Upper lobe of right lung (tissue), 1 donor: ENCODE measurements around the gene TRAPPC10. TPM values are rescaled to one million over a fixed set of nuclear protein-coding genes. Genes with fewer than 3 reads are reported as not detected.

Experiments used
- ATAC-seq: fragments of 200-7000 bp; cut with Tn5 transposase; one replicate; pipeline ENCODE4 v1.9.1; 2020; ENCODE audit warnings: mild to moderate bottlenecking, moderate library complexity
- DNase-seq: peaks from one replicate; pipeline ENCODE4 v3.0.0-alpha.2; 2020
- H3K27ac ChIP-seq: fragments of 200-600 bp; one replicate; pipeline ENCODE4 v1.8.0; 2022
- H3K27me3 ChIP-seq: fragments of 200-600 bp; one replicate; pipeline ENCODE4 v1.8.0; 2022; ENCODE audit warnings: mild to moderate bottlenecking
- H3K36me3 ChIP-seq: fragments of 200-600 bp; one replicate; pipeline ENCODE4 v1.8.0; 2022
- H3K4me1 ChIP-seq: fragments of 200-600 bp; one replicate; pipeline ENCODE4 v1.8.0; 2022
- H3K4me3 ChIP-seq: fragments of 200-600 bp; one replicate; pipeline ENCODE4 v1.8.0; 2022; ENCODE audit warnings: mild to moderate bottlenecking
- H3K9me3 ChIP-seq: fragments of 200-600 bp; one replicate; pipeline ENCODE4 v1.8.0; 2022
- intact Hi-C: fragments of 100-400 bp; cut with DNase I; formaldehyde crosslinking; loops from one replicate; pipeline ENCODE4 v1.11.0; 2022
- total RNA-seq: library from RNA; stranded (reverse); fragmentation: NEBNext Ultra II Directional; extraction: Animal tissue kit (Norgen Biotek cat#: 25700); gene quantifications from one replicate; pipeline ENCODE4 v1.2.1, GENCODE V29; 2021
- TF ChIP-seq, protein P1 (sequence below): fragments of 200-600 bp; IDR thresholded peaks from one replicate; pipeline ENCODE4 v1.8.0; 2022; ENCODE audit warnings: antibody characterized with exemption
- donor health status: DM: no; HTN: yes; CAD: no; lungs with severe emphysema.

The TRAPPC10 gene
- total RNA-seq, 1 donor from 2014 or later = 42.6 TPM

DNA sequence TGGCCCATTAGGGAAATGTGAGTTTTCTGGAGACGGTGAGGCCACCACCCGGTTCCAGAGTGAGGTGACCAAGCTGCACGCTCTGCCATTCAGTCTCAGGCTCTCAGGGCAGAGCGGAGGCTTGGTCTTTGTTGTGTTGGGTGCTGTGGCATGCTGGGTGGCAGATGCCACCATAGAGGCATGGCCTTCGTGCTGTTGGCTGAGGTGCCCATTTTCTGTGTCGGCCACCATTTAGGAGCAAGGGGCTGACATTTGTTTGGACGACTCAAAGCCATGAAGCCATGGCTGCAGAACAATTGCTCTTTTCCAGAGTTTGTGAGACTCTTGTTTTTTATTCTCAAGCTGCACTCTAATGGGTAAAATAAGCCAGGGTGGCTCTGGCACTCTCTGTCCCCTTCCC is 58.3 kb downstream of the TRAPPC10 start:
- DNase-seq (no peak), ATAC-seq (no peak)
- Histone ChIP-seq H3K36me3 (peaks cover 67% of the 10 kb centered on the region), H3K27ac (no peak overlapping the region), H3K4me1 (no peaks in the 10 kb centered on the region), H3K4me3 (no peak overlapping the region), H3K9me3 (no peaks in the 10 kb centered on the region), H3K27me3 (no peaks in the 10 kb centered on the region)
- TF ChIP-seq, protein P1, sequence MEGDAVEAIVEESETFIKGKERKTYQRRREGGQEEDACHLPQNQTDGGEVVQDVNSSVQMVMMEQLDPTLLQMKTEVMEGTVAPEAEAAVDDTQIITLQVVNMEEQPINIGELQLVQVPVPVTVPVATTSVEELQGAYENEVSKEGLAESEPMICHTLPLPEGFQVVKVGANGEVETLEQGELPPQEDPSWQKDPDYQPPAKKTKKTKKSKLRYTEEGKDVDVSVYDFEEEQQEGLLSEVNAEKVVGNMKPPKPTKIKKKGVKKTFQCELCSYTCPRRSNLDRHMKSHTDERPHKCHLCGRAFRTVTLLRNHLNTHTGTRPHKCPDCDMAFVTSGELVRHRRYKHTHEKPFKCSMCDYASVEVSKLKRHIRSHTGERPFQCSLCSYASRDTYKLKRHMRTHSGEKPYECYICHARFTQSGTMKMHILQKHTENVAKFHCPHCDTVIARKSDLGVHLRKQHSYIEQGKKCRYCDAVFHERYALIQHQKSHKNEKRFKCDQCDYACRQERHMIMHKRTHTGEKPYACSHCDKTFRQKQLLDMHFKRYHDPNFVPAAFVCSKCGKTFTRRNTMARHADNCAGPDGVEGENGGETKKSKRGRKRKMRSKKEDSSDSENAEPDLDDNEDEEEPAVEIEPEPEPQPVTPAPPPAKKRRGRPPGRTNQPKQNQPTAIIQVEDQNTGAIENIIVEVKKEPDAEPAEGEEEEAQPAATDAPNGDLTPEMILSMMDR = no peak
- intact Hi-C loops = no loop called here

DNA sequence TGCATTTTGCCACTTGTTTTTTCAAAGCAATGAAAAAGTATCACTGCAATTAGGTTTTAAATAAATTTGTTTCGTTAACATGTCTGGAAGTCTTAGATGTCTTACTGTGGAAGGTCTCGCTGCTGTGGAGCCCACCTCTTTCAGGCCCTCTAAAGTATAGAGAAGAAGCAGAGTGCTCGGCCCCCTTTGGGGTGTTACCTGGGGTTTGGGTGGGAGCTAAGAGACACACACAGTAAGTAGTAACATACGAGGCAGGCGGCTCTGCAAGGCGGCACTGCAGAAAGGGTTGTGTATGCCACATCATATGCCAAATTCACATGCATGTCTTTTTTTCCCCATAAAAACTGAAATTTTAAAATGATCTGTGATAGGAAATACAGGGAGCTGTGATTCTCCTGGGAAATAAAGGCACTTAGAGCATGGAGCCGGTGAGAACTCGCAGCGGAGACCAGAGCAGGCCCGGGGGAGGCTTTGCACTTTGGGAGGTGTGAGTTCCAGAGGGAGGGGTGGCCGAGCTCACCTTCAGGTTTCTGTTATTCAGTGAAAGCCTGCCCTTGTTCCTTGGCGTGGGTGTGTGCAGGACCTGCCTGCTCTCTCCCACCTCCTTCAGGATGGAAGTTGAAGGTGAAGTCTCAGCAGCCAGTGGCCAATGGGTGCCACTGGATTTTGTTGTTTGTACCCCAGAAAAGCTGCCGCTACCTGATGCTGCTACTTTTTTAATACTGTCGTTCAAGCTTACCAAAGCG is 59.4 kb downstream of the TRAPPC10 start:
- intact Hi-C loops = no loop called here
- TF ChIP-seq, protein P1 = no peak
- H3K9me3 ChIP-seq = no peaks in the 10 kb centered on the region
- H3K27ac ChIP-seq = no peak overlapping the region
- DNase-seq (no peak), ATAC-seq (no peak)
- H3K36me3 ChIP-seq = peaks cover 69% of the 10 kb centered on the region
- no peak overlapping the region for H3K4me3 ChIP-seq
- H3K27me3 ChIP-seq = no peaks in the 10 kb centered on the region
- no peaks in the 10 kb centered on the region for H3K4me1 ChIP-seq

DNA sequence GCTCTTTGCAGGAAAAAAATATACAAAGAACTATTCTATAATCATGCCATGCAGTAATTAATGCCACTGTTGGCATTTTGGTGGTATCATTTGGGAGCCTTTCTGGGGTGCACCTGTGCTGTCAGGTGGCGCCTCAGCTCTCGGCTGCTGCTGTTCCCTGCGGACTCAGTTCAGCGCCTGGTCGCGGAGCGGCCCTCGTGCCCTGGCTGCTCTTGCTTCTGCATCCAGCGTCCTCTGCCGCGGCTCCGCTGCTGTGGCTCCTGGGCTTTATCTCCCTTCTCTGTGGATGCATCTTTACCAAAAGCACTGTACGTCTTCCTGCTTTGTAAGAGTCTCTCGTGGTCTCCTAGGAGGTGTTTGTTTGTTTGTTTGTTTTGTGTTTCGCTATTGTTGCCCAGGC is 60.0 kb downstream of the TRAPPC10 start:
- peaks cover 69% of the 10 kb centered on the region for H3K36me3 ChIP-seq

DNA sequence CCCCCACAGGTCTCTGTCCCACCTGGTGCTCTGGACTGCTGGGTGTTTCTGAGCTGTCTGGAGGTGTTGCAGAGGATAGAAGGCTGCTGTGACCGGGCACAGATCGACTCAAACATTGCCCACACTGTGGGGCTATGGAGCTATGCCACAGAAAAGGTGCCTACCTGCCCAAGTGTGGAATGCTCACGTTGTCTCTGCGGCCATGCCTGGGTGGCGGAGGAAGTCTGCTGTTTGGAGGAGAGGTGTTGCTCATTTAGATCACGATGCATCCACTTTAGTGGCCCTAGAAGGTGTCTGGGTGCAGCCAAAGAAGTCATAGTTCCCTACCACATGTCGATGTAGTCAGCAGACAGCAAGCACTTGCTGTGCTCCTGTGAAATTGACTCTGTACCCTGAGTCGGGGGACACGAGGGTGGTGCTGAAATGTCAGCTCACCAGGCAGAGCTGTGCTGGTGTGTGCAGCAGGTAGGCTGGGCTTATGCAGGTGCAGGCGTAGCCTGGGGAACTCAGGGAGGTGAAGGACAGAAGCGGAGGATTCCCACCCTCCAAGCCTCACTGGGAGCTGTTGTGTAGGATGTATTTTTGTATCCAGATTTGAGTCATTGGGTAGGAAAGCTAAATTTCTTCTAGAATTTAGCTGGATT is 62.3 kb downstream of the TRAPPC10 start:
- Histone ChIP-seq H3K4me1 (no peaks in the 10 kb centered on the region), H3K27ac (no peak overlapping the region), H3K36me3 (peaks cover 78% of the 10 kb centered on the region), H3K9me3 (no peaks in the 10 kb centered on the region), H3K27me3 (no peaks in the 10 kb centered on the region), H3K4me3 (no peak overlapping the region)
- TF ChIP-seq, protein P1 = no peak
- ATAC-seq (no peak), DNase-seq (no peak)
- intact Hi-C loops = no loop called here

More for the DNA sequence above, 60.0 kb downstream of the TRAPPC10 start:
- H3K9me3 ChIP-seq = no peaks in the 10 kb centered on the region
- intact Hi-C loops = no loop called here
- ATAC-seq (no peak), DNase-seq (no peak)
- H3K27ac ChIP-seq = no peak overlapping the region
- no peaks in the 10 kb centered on the region for H3K27me3 ChIP-seq
- no peak overlapping the region for H3K4me3 ChIP-seq
- H3K4me1 ChIP-seq = no peaks in the 10 kb centered on the region
- TF ChIP-seq, protein P1 = no peak

DNA sequence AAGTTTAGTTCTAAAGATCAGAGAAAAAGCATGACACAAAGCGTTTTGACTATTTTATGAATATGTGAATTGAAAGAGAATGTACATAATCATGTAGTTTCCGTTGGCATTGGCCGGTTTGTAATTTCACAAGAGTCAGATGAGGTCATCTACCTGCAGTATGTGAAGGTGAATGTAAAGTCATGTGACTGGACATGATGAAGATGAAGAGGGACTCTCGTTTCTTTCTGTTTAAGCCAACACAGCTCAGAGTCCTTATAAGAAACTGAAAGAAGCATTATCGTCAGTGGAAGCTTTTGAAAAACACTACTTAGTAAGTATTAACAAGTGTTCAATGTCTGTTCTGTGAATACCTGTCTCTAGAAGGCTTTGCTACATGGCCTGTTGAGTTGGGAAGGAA is 64.2 kb downstream of the TRAPPC10 start:
- H3K4me1 ChIP-seq = no peaks in the 10 kb centered on the region
- DNase-seq (no peak), ATAC-seq (no peak)
- H3K27ac ChIP-seq = no peak overlapping the region
- TF ChIP-seq, protein P1 = no peak
- no peaks in the 10 kb centered on the region for H3K9me3 ChIP-seq
- no peaks in the 10 kb centered on the region for H3K27me3 ChIP-seq
- intact Hi-C loops = no loop called here
- H3K36me3 ChIP-seq = peaks cover 79% of the 10 kb centered on the region
- H3K4me3 ChIP-seq = no peak overlapping the region
